GM21737 (cell line): ENCODE data around the gene GRHPR.
"Not testable (repeated sequence)": the region's sequence is repeated elsewhere in the genome, so short reads cannot be mapped to it uniquely, and the experiment has no call there.

Experiments
- ATAC-seq: cut with Tn5 transposase; IDR thresholded peaks from one replicate; pipeline ENCODE4 v1.9.1; 2021; ENCODE audit warnings: mild to moderate bottlenecking, moderate library complexity; ENCODE audit not compliant: unreplicated experiment

GRHPR gene

DNA sequence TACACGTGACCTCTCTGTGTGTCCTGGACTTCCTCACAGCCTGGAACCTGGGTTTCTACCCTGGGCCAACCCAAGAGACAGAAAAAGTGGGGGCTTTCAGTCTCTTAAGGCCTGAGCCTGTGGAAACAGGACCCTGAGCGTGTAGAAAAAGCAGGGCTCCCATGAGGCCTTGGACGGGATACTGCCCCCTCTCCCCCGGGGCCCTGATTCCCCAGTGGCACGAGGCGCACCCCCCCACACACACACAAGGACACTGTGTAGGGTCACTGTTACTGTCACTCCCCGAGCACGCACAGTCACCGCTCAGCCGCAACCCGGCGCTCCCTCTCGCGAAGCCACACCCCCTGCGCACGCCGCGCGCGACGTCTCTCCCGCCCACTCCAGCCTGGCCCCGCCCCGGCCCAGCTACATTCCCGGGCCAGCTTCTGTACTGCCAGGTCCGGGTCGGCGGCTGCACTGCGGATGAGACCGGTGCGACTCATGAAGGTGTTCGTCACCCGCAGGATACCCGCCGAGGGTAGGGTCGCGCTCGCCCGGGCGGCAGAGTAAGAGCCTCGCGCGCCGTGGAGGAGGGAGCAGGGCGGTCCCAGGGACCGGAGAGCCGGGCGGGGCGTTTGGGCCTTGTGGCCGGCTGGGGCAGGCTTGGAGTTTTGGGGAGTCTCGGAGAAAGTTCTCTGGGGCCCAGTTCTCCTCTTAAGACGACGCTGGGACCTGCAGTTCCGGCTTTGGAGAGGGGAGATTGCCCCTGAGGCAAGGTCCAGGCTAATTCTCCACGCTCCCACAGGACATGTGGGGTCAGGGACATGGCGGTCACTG, at the start of gene GRHPR:
Gene GRHPR (plus strand): TSS at position 408 of the 816 bp plus-strand sequence. CDS start 55 bp downstream, at position 463.
- ATAC-seq: peak; percentile 94

DNA sequence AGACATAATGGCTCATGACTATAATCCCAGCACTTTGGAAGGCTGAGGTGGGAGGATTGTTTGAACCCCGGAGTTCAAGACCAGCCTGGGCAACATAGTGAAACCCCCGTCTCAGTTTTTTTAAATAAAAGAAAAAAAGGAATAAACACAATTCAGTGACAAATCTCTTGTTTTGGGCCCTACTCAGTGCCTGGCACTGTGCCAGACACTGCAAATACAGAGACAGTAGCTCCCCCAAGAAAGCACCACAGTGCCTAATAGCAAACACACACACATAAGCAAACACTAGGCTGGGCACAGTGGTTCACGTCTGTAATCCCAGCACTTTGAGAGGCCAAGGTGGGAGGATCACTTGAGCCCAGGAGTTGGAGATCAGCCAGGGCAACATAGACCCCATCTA, 49.7 kb upstream of the GRHPR start:
- no peak for ATAC-seq

DNA sequence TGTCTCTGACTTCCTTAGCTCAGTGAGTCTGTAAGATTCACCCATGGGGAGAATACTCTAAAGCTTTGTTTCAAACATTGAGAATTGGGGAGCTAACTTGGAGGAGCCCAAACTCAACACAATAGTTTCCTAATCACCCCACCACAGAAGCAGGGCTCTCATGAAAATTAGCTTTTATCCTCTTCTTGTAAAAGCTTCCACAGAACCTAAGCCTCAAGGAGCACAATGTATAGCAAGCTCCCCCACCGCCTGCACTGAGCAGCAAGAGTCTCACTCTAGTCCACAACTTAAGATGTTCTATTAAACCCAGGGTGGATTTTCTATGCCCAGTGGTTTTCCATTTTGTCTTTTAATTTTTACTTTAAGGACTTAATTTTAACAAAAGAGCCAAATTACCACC, 48.9 kb upstream of the GRHPR start:
- no peak for ATAC-seq

DNA sequence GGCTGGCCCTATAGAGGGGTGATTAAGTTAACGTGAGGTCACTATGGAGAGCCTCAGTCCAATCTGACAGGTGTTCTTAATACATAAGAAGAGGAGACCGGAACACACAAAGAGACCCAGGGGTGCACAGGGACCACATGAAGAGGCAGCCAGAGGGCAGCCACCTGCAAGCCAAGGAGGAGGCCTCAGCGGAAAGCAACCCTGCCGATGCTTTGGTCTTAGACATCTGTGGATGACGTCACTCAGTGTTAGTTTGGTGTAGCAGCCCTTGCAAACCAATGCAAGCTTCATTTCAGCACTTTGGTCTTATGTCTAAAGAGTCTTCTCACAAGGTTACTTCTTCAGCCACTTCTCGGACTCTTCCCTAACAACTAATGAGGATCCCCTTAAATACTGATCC, 47.6 kb upstream of the GRHPR start:
- ATAC-seq: peak; percentile 33

DNA sequence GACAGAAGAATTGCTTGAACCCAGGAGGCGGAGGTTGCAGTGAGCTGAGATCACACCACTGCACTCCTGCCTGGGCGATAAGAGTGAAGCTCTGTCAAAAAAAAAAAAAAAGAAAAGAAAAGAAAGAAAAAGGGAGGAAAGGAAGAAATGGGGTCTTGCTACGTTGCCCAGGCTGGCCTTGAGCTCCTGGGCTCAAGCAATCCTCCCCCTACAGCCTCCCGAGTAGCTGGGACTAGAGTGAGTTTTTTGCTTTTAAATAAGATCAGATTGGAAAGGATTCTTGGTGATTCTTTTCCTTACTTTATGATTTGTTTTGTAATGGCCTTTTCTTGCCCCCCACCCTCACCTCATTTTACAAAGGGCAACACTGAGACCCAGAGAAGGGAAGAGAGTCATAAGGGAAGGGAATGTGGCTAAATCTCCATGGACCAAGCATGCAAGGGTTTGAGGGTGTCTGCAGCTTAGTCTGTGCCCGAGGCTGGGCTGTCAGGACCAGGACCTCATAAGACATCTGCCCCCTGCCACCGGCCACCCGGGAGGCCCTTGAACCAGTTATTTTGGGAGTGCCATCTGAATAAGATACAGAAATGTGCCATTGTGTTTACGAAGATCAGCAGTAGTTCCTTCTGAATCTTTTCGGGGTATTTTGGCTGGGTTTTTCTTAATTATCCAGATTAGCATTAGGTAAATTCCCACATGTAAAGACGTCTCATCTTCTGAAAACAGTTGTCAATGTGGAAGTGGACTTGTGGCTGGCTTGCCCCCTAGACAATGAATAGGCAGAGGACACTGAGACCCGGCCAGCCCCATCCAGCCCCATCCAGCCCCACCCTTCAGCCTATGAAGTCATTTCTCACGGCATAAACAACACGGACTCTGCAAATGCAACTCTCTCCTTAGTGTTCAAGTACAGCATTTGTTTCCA, 44.5 kb upstream of the GRHPR start:
- no peak for ATAC-seq

DNA sequence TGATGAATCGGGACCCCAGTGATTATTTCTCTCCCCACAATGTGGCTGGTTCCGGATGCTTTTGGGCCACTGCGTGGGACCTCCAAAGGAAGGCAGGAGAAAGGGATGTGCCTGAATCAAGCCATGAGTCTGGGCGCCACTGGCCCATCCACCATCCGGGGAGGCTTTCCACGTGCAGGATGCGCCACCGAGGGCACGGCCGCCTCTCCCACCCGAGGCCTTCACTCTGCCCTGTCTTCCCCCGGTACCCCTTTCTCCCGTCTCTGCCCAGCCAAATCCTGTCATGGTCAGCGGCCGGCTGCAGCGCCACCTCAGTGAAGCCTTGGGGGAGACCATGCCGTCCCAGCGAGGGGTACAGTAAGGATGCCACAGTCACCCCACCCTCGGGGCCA, 43.9 kb upstream of the GRHPR start:
- ATAC-seq: no peak

DNA sequence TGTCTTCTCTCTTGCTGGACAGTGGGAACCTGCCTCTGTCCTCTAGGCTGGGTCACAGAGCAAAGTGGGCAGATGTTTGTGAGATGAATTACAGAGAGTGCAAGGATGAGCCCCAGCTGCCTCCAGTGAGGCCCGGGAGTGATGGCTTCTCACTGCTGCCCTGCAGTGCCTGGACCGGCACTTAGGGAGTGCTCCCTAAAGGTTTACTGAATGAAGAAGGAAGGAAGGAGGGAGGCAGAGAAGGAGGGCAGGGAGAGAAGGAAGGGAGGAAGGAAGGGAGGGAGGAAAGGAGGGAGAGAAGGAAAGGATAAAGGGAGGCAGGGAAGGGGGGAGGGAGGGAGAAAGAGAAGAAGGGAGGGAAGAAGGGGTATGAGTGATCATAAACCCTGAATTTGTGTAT, 42.7 kb upstream of the GRHPR start:
- no peak for ATAC-seq

DNA sequence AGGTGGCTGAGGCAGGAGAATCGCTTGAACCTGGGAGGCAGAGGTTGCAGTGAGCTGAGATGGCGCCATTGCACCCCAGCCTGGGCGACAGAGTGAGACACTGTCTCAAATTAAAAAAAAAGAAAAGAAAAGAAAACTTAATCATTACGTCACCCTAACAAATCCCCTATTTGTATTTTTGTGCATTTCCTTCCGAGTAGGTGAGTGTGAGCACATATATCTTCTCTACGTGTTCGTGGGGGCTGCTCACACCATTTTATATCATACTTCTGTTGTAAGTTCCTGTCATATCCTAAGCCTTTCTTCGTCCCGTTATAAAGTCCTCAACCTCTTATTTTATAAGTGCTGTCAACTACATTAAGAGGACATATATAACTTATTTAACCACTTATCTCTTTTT, 41.9 kb upstream of the GRHPR start:
- no peak for ATAC-seq

DNA sequence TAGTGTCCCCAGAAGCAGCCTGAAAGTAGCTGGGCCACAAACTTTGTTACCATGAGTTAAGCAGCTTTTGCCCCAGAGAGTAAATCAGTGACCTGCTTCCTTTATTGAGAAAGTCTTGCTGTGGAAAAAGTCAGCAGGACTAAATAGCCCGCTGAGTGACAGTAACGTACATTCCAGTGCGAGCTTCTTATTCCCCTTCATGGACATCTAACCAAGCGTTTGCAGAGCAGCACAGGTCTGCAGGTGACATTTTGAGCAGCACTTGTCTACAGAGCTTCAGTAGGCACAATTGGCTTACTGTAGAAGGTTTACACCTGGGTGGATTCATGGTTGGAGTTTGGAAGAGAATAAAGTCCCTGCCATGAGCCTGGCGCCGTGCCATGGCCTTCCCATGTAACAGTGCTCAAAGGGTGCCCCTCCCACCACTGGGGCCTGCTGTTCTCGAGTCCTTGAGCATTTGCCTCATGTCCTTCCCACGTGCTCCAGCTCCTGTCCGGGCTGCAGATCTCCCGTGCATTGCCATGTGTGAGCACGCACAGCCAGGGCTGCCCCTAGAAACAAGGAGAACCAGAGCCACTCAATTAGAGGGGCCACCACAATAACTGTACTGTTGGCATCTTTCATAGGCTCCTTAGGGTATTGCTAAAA, 41.3 kb upstream of the GRHPR start:
- no peak for ATAC-seq

DNA sequence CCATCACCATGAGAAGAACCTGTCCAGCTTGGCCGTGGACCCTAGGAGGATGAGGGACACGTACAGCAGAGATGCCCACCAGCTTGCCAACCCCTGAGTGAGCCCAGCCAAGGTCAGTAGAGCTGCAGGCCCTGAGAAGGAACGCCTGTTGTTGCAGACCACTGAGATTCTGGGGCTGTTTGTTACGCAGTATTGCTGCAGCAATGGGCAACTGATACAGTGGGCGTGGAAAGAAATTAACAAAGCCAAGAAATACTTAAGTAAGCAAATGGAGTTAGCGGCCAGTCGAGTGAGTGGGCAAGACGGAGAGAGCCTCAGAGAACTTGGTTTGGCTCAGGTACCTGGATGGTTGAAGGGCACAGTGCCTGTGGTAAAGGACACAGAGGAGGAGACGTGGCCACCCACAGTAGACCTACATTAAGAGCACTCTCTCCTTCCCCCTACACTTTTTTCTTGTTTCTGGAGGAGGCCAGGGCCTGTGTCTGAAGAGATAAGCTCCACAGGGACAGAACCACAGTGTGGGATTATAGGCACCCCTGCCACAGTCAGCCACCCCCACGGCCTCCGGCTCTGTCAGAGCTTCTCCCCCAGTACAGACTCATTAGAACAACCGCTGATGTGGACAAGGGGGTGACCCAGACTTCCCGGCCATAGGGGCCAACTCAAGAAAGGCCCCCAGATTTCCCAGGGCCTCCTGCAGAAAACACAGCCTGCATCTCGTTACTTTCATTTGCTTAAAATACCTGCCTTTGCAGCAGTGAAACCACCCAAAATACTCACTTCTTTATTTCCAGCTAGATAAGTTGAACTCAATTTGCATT, 40.1 kb upstream of the GRHPR start:
- ATAC-seq: no peak

DNA sequence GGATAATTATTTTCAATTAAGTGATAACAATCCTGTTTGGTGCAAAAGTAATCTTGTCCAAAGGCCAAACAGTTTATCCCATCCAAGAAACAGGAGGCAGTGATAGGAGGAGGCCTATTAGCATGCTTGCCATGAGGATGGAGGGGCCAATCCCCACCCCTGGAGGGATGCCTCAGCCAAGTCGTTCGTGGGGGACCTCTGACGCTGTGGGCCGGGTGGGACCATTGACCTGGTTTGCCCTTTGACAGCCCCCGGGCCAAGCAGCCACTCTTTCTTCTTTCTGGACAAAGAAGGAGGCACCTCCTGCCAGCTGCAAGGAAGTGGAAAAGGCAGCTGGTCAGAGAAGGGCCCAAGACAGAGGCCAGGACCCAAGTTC, 39.5 kb upstream of the GRHPR start:
- ATAC-seq: no peak

DNA sequence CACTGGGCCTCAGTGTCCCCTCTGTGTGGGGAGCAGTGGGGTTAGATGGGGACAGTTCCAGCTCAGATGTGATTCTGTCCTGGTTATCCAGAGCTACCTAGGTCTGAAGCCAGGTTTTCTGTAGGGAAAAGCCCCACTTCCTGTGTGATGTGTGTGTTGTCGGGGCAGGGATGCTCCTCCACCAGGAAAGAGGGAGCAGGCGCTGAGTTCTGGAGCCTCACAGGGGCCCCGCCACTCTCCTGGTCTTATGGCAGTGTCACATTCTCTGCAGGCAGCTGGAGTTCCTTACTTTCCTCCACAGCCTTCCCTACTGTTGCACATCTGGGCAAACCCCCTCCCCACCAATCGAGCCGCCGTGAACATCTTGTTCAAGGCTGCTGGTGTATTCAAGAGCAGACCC, 39.1 kb upstream of the GRHPR start:
- ATAC-seq: no peak

DNA sequence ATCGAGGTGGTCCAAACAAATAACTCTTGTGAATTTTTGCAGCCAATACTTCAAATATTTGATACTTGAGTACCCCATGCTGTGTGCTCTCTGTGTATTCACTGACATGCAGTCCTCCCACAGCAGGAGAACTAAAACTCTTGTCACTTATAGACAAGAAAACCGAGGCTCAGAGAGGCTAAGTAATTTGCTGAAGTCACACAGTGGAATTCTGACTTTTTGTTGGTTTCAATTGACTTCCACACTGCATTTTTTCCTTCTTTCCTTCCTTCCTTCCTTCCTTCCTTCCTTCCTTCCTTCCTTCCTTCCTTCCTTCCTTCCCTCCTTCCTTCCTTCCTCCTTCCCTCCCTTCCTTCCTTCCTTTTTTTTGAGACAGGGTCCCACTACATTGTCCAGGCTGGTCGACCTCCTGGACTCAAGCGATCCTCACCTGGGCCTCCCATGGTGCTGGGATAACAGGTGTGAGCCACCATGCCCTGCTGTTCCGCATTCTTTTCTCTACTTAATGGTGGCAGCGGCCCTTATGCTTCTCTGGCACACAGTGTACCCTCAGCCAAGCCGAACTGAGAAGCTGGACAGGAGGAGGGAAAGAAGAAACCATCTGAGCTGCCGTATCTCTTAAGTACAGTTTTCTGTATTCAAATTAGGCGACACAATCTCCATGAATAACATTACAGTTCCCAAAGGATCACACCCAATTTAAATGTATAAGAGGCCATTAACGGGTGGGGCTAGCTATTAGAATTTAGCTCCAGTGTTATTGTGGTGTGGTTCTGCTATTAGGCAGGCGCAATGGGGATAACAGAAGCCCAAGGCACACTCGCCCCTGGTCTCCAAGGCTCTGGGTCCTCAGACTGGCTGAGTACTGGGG, 38.4 kb upstream of the GRHPR start:
- ATAC-seq: no peak

DNA sequence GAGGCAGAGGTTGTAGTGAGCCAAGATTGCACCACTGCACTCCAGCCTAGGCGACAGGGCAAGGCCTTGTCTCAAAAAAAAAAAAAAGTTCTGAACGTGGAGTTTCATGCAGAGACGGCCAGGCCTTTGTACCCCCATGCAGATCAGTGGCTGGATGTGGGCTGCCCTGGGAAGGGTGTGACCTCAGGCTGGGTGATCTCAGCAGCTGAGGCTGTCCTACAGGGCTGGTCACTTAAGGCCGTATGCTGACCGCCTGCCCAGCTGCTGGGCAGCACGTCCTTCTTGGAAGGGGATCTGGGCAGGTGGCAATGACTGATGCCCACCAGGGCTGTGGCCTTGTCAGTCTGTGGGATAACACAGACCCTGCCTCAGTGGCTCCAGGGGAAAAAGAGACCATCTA, 37.2 kb upstream of the GRHPR start:
- ATAC-seq: no peak

DNA sequence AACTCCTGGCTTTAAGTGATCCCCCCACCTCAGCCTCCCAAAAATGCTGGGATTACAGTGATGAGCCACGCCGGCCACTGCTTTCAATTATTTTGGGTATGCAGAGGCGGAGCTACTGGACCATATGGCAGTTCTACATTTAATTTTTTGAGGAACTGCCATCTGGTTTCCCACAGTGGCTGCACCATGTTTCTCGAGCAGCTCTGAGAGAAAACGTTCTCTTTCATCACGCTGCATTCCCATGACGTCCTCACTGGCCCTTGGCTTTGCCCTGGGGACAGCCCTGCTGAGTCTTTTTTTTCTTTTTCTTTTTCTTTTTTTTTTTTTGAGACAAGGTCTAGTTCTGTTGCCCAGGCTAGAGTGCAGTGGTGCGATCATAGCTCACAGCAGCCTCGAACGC, 35.5 kb upstream of the GRHPR start:
- no peak for ATAC-seq

DNA sequence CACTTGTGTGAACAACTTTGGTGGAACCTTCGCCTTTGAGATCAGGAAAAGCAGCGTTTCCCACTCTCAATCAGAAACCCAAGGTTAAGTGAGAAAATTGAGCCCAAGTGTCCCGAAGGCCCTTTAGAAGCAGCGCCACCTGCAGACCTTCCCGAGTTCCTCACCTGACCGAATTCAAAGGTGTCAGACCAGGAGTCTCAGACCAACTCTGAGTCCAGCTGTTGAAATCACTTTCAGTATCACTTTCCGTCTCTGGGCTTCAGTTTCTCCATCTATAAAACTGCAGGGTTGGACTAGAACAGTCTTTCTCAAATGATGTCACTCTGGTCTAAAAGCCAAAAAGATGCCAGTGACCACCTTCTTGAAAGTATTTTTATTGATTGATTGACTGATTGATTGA, 31.7 kb upstream of the GRHPR start:
- peak; percentile 79 for ATAC-seq

DNA sequence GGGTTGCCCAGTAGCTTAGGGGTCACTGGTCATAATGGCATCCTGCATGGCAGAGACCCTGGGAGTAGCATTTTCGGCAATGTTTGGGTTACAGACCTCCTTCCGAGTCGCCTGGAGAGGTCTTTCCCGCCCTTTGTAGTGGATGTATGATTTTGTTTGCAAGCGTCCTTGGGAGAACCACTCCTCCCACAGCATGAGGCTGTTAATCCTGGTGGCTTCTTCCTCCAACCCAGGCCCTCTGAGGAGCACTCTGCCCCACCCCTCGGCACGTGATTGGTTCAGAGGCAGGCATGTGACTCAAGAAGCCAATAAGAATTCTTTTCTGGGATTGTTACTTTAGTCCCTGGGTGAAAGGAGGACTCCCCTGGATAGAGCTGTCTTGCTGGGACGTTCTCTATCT, 30.2 kb upstream of the GRHPR start:
- ATAC-seq: no peak

DNA sequence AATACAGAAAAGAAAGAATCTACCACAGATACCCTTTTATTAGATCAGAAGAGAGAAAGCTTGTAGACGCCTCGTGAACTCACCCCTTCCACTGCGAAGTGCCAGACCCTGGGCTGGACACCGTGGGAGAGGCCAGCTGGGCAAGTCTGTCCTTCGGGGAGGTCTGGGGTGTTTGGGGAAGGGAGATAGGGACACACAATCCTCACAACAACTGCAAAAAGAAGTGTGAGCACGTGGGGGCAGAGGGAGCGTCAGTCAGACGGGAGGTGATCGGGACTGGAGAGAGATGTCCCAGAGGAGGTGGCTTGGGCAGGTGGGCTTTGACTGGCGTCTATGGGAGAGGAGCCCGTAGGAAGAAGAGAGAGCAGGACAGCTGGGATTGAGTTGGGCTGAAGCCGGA, 27.3 kb upstream of the GRHPR start:
- ATAC-seq: no peak

DNA sequence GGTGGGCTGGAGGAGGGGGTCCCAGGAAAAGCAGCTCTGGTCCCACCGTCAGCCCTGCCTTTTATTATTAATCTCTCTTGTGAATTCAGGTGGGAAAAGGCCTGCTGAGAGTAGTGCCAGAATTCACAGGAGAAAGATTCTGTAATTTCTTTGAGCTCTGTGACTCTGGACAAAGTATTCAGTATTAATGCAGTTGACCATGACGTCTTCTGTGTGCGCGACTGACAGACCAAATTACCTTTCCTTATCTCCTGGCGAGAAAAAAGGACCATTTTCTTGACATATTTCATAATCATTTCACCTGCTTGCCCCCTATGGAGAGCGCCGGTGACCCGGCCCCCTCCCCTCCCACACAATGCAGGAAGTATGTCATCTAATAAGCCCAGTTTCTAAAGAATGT, 26.8 kb upstream of the GRHPR start:
- no peak for ATAC-seq

DNA sequence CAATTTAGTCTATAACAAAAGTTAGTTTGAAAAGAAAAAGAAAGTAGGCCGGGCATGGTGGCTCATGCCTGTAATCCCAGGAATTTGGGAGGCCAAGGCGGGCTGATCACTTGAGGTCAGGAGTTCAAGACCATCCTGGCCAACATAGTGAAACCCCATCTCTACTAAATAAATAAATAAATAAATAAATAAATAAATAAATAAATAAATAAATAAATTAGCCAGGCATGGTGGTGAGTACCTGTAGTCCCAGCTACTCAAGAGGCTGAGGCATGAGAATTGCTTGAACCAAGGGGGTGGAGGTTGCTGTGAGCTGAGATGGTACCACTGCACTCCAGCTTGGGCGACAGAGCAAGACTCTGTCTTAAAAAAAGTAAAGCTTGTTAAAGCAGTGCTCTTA, 24.5 kb upstream of the GRHPR start:
- ATAC-seq: not testable (repeated sequence)
